Subcutaneous adipose tissue (tissue), 4 donors: ENCODE results near the gene PALLD. TPM values are rescaled to one million over a fixed set of nuclear protein-coding genes. Genes with fewer than 3 reads are reported as not detected.

Source experiments
- CTCF ChIP-seq: fragments of 450-650 bp; IDR thresholded peaks from one replicate; pipeline ENCODE4 v1.5.1; 2016; ENCODE audit warnings: low read depth, mild to moderate bottlenecking, control low read depth, antibody characterized with exemption, moderate library complexity
- total RNA-seq, 4 donors: library from RNA; depleted of rRNA; stranded (reverse); fragments of >200 nt; gene quantifications; one replicate each; pipeline ENCODE4 v1.1.0, GENCODE V29; 2016

PALLD gene
- total RNA-seq, 4 donors from 2014 or later: 94.1 to 118 (median 110) TPM

GRCh38 chr4:168540086-168540485 lies 43.2 kb downstream of the PALLD start:
- TF ChIP-seq CTCF: no peak

GRCh38 chr4:168540503-168541265 lies 43.8 kb downstream of the PALLD start:
- TF ChIP-seq CTCF: no peak

GRCh38 chr4:168541266-168541953 lies 44.6 kb downstream of the PALLD start:
- TF ChIP-seq CTCF: no peak

- TF ChIP-seq CTCF: no peak
Measured at GRCh38 chr4:168549143-168549542, 52.3 kb downstream of the PALLD start.

- TF ChIP-seq CTCF: no peak
Measured at GRCh38 chr4:168550064-168550766, 53.4 kb downstream of the PALLD start.

GRCh38 chr4:168551211-168551610 lies 54.4 kb downstream of the PALLD start:
- no peak for TF ChIP-seq CTCF
